ENCODE measurements around the gene ARHGAP5.

Gene ARHGAP5

DNA sequence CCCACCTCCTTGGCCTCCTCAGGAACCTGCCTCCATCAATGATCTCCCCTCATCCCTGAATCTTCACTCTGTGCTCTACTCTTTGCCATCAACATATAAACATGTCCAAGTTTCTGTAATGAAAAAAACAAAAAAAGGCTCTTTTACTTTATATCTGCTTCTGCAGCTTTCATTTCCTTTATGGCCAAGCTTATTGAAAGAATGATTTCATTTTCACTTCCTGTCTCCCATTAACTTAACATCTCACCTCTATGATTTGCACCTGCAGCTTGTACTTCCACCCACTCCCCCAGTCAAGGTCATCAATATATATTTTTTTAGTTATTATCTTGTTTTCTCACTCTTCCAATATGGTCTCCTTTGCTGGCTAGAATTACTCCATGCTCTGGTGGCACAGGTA, 109.1 kb downstream of the ARHGAP5 start:
- Histone ChIP-seq H3K27me3 (ENCODE audit: insufficient read depth, low read length) (no peaks in the 10 kb centered on the region), H3K4me3 (ENCODE audit: low read length) (no peak overlapping the region), H3K9ac (ENCODE audit: low read depth, low read length) (no peak overlapping the region), H3K9me3 (ENCODE audit: insufficient read depth, low read depth, low read length) (peaks cover 14% of the 10 kb centered on the region), H3K36me3 (ENCODE audit: insufficient read depth, low read length) (no peaks in the 10 kb centered on the region), H3K27ac (ENCODE audit: low read depth, low read length) (no peak overlapping the region), H3K4me1 (ENCODE audit: insufficient read depth, low read length) (no peaks in the 10 kb centered on the region)

DNA sequence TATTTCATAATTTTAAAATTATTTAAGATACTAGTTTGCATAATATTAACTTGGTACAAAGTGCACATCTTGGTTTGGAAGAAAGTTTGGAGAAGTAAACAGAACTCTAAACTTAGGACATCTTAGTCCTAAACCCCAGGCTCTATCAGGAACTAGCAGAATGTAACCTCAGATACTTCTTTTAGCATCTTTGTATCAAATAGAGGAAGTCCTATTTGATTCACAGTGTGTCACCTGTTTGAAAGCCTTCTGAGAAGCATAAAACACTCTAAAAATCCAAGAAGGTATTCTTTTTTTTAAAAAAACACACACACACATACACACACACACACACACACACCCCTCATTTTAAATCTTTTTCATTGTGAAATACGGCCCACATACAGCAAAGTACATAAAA, 112.7 kb downstream of the ARHGAP5 start:
- Histone ChIP-seq H3K27ac (ENCODE audit: low read depth, low read length) (no peak overlapping the region), H3K9ac (ENCODE audit: low read depth, low read length) (no peak overlapping the region)
- WGBS = 85% methylated on average over 1 of the region's 1 CpG

DNA sequence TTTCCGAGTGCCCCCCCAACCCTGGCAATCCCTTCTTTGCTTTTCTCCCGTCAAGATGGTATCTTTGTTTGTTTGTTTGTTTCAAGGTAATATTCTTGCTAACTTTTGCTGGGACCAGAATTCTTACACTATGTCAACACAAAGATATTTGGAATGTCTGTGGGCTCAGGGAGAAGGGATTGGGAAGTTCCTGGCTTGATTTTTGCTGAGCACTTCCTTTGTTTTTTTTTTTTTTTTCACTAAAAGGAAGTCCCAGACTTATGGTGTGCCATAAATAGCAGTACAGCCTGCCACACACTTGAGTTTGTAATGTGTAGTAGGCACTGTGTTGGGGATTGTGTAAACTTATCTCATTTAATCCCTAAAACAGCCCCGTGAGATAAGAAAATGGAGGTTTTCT, 113.6 kb downstream of the ARHGAP5 start:
- H3K4me1 ChIP-seq (ENCODE audit: insufficient read depth, low read length) = no peaks in the 10 kb centered on the region
- no peaks in the 10 kb centered on the region for H3K9me3 ChIP-seq (ENCODE audit: insufficient read depth, low read depth, low read length)
- H3K27ac ChIP-seq (ENCODE audit: low read depth, low read length) = no peak overlapping the region
- 89% methylated on average over 2 of the region's 3 CpGs for WGBS
- H3K27me3 ChIP-seq (ENCODE audit: insufficient read depth, low read length) = no peaks in the 10 kb centered on the region
- no peaks in the 10 kb centered on the region for H3K36me3 ChIP-seq (ENCODE audit: insufficient read depth, low read length)
- H3K9ac ChIP-seq (ENCODE audit: low read depth, low read length) = no peak overlapping the region
- H3K4me3 ChIP-seq (ENCODE audit: low read length) = no peak overlapping the region

More for the DNA sequence above, 112.7 kb downstream of the ARHGAP5 start:
- Histone ChIP-seq H3K27me3 (ENCODE audit: insufficient read depth, low read length) (no peaks in the 10 kb centered on the region), H3K36me3 (ENCODE audit: insufficient read depth, low read length) (no peaks in the 10 kb centered on the region), H3K4me3 (ENCODE audit: low read length) (no peak overlapping the region), H3K9me3 (ENCODE audit: insufficient read depth, low read depth, low read length) (peaks cover 8% of the 10 kb centered on the region; the same call in 1 of the 2 replicates), H3K4me1 (ENCODE audit: insufficient read depth, low read length) (no peaks in the 10 kb centered on the region)

DNA sequence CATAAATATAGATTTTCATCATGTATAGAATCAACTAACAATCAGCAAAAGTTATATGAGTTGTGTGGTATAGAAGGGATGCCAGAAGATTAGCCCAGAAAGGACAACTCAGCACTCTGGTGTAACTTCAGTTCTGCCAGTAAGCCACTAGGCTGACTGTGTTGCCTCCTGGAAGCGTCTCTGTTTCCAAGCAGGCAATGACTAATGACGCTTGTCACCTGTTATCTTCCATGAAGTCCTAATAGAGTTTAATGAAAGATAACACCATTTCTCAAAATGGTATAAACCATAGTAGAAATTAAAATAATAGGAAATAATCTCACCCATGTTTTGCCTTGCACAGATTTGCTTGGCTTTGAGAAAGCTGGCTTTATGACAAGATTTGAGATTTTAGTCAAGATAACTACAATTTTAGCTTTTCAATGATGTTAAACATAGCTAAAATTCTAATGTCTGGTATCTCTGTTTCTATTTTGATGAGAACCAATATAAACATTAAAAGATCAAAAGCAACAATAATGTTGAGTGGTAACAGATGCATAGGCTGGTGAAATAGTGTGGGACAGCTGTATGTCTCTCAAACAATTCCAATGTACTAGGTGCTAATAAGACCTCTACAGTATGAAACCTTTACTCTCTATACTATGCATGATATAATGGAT, 115.7 kb downstream of the ARHGAP5 start:
- WGBS = 82% methylated on average over 2 of the region's 2 CpGs
- Histone ChIP-seq H3K36me3 (ENCODE audit: insufficient read depth, low read length) (no peaks in the 10 kb centered on the region), H3K4me1 (ENCODE audit: insufficient read depth, low read length) (no peaks in the 10 kb centered on the region), H3K9me3 (ENCODE audit: insufficient read depth, low read depth, low read length) (no peaks in the 10 kb centered on the region), H3K27me3 (ENCODE audit: insufficient read depth, low read length) (no peaks in the 10 kb centered on the region), H3K27ac (ENCODE audit: low read depth, low read length) (no peak overlapping the region), H3K4me3 (ENCODE audit: low read length) (no peak overlapping the region), H3K9ac (ENCODE audit: low read depth, low read length) (no peak overlapping the region)

DNA sequence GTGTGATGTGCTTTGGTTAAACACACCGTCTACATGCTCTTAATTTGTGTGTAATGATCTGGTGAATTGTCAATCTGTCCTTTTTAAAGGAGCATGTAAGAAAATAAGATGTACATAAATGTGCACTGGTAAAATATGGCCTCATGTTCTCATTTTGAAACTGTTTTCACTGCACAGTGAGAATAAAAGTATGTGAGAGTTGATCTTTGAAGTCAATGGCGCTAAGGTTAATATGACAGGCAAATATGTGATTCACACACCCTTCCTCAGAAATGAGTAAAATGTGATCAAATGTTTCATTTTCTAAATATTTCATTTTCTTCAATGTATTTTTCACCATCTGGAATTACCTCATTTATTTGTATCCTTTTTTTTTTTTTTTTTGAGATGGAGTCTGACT, 116.4 kb downstream of the ARHGAP5 start:
- WGBS = 96% methylated on average over 2 of the region's 2 CpGs
- Histone ChIP-seq H3K4me1 (ENCODE audit: insufficient read depth, low read length) (no peaks in the 10 kb centered on the region), H3K27me3 (ENCODE audit: insufficient read depth, low read length) (no peaks in the 10 kb centered on the region), H3K9me3 (ENCODE audit: insufficient read depth, low read depth, low read length) (no peaks in the 10 kb centered on the region), H3K27ac (ENCODE audit: low read depth, low read length) (no peak overlapping the region), H3K36me3 (ENCODE audit: insufficient read depth, low read length) (no peaks in the 10 kb centered on the region), H3K4me3 (ENCODE audit: low read length) (no peak overlapping the region), H3K9ac (ENCODE audit: low read depth, low read length) (no peak overlapping the region)

DNA sequence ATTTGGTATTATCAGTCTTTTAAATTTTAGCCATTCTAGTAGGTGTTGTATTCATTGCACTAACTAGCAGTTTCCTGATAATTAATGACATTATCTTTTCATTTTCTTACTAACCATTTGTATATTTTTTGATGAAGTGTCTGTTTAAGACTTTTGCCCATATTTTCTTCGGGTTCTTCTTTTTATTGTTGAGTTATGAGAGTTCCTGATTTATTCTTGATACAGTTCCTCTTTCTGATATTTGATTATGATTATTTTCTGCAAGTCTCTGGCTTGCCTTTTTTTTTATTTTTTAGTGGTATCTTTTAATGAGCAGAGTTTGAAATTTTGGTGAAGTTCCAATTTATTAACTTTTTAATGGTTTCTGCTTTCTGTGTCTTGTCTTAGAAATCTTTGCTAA, 118.5 kb downstream of the ARHGAP5 start:
- H3K4me3 ChIP-seq (ENCODE audit: low read length) = no peak overlapping the region
- H3K9ac ChIP-seq (ENCODE audit: low read depth, low read length) = no peak overlapping the region
- H3K9me3 ChIP-seq (ENCODE audit: insufficient read depth, low read depth, low read length) = no peaks in the 10 kb centered on the region
- peaks cover 9% of the 10 kb centered on the region; the same call in 1 of the 2 replicates for H3K27me3 ChIP-seq (ENCODE audit: insufficient read depth, low read length)
- no peak overlapping the region for H3K27ac ChIP-seq (ENCODE audit: low read depth, low read length)
- H3K4me1 ChIP-seq (ENCODE audit: insufficient read depth, low read length) = no peaks in the 10 kb centered on the region
- H3K36me3 ChIP-seq (ENCODE audit: insufficient read depth, low read length) = no peaks in the 10 kb centered on the region
- WGBS = 86% methylated on average over 1 of the region's 1 CpG

DNA sequence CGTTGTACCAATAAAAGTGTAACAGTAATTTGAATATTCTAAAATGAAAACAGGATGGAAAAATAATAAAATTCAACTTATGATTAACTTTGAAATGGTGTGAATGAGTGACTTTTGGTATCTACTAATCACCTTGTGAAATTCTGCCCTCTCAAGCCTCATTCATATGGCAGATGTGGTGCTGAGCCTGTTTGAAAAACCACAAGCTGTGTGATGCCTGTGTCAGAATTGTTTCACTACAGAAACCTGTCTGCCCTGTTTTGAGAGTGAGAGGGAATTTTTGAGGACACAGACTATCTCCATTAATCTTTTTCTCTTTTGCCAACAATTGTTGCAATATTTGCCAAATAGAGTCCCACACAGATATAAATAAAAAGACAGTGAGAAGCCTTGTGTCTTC, 120.8 kb downstream of the ARHGAP5 start:
- WGBS = 89% methylated on average over 1 of the region's 1 CpG
- H3K36me3 ChIP-seq (ENCODE audit: insufficient read depth, low read length) = no peaks in the 10 kb centered on the region

DNA sequence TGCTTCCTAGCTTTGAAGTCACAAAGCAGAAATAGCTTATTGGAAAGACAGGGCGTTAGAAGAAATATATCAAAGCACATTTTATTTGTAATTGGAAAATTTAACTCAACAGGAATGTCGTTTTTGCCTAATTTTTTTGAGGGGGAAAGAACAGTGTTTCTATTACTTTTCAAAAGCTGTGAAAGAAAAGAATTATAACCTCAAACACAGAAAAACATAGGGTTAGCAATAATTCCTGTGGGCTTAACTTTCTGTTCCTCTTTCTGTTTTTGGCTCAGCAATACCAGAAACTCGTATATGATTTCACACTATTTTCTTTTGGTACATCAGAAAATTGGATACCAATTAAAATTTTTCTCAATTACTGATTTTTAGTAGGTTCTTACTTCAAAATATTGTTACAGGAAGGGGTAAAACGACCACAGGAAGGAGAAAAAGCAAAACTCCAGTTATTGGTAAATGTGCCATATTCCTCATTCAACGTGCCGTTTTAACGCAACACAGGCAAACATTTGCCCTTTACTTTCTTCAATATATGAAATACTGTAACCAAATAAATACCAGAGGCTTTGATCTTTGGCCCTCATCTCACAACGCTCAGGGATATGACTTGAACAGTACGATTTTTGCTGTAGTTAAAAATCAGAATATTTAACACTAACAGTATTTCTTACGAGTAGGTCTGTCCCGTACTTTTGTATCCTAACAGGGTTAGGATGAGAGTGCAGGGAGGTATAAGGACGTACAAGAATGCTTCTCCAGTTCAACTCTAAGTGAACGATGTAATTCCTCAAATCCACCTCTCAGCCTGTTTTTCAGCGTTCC, 123.5 kb downstream of the ARHGAP5 start:
- Histone ChIP-seq H3K9ac (ENCODE audit: low read depth, low read length) (peak overlapping the region; percentile 32), H3K27ac (ENCODE audit: low read depth, low read length) (no peak overlapping the region)
- whole genome bisulfite sequencing = 21% methylated on average over 10 of the region's 14 CpGs

More for the DNA sequence above, 120.8 kb downstream of the ARHGAP5 start:
- no peaks in the 10 kb centered on the region for H3K9me3 ChIP-seq (ENCODE audit: insufficient read depth, low read depth, low read length)
- H3K27me3 ChIP-seq (ENCODE audit: insufficient read depth, low read length) = peaks cover 18% of the 10 kb centered on the region; the same call in 1 of the 2 replicates
- no peak overlapping the region for H3K27ac ChIP-seq (ENCODE audit: low read depth, low read length)
- no peak overlapping the region for H3K4me3 ChIP-seq (ENCODE audit: low read length)
- H3K4me1 ChIP-seq (ENCODE audit: insufficient read depth, low read length) = no peaks in the 10 kb centered on the region
- no peak overlapping the region for H3K9ac ChIP-seq (ENCODE audit: low read depth, low read length)

DNA sequence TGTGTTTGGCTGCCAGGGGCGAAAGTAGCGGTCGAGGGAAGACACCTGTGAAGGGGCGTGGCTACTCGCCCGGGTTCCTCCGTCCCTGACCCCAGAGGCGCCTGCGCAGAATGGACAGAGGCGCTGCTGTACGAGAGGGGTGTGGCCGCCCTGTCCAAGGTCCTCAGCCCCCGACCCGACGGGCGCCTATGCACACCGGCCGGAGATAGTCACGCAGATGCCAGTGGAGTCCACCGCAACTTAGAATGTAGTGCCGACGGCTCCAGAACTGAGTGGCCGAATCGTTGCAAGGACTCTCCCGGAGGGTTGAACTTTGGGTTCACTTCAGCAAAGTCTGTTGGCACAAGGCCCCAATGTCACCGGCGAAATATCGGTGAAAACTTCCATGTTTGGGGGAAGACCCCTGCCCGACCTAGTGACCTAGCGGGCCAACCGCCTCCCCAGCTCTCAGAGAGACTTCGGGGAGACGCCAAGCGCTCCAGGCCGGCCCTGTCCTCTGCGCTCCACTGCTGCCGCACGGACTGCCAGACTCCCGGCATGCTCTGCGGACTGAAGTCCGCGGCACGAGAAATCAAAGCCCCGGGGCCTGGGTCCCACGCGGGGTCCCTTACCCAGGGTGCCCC, 124.2 kb downstream of the ARHGAP5 start:
- H3K36me3 ChIP-seq (ENCODE audit: insufficient read depth, low read length) = no peaks in the 10 kb centered on the region
- H3K27ac ChIP-seq (ENCODE audit: low read depth, low read length) = peak overlapping the region; percentile 72
- WGBS = under 1% methylated on average over 46 of the region's 46 CpGs
- H3K4me3 ChIP-seq (ENCODE audit: low read length) = peak overlapping the region; percentile 94
- H3K9ac ChIP-seq (ENCODE audit: low read depth, low read length) = peak overlapping the region; percentile 73
- H3K27me3 ChIP-seq (ENCODE audit: insufficient read depth, low read length) = peaks cover 25% of the 10 kb centered on the region; the same call in 1 of the 2 replicates
- no peaks in the 10 kb centered on the region for H3K9me3 ChIP-seq (ENCODE audit: insufficient read depth, low read depth, low read length)
- H3K4me1 ChIP-seq (ENCODE audit: insufficient read depth, low read length) = 0 out of 2 replicates have a peak, but pooled peaks cover 3% of the 10 kb centered on the region

More for the DNA sequence above, 123.5 kb downstream of the ARHGAP5 start:
- Histone ChIP-seq H3K36me3 (ENCODE audit: insufficient read depth, low read length) (no peaks in the 10 kb centered on the region), H3K27me3 (ENCODE audit: insufficient read depth, low read length) (peaks cover 25% of the 10 kb centered on the region; the same call in 1 of the 2 replicates), H3K9me3 (ENCODE audit: insufficient read depth, low read depth, low read length) (no peaks in the 10 kb centered on the region), H3K4me1 (ENCODE audit: insufficient read depth, low read length) (0 out of 2 replicates have a peak, but pooled peaks cover 3% of the 10 kb centered on the region), H3K4me3 (ENCODE audit: low read length) (peak overlapping the region; percentile 94)

DNA sequence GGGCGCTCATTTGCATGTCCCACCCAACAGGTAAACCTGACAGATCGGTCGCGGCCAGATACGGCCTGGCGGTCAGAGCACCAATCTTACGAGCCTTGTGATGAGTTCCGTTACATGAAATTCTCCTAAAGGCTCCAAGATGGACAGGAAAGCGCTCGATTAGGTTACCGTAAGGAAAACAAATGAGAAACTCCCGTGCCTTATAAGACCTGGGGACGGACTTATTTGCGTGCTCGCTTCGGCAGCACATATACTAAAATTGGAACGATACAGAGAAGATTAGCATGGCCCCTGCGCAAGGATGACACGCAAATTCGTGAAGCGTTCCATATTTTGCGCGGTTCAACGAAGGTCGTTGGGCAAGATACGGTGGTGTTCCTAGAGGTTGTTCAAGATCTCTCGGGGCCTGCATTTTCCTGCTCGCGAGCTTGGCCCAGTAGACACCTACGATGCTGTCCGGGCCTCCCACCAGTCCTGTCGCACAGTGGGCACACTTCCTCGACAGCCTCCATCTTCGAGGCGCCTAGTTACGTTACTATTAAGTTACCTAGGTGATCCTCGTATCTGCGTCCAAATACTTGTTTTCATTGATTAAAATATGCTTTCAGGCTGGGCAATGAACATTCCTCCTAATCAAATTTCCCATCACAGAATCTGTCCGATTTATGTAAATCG, 124.8 kb downstream of the ARHGAP5 start, which contains the start of gene RNU6-7:
TSS of gene RNU6-7 (plus strand) at position 230 of the 675 bp plus-strand sequence.
- H3K27ac ChIP-seq (ENCODE audit: low read depth, low read length) = peak within 1 kb of the TSS; percentile 72
- H3K4me3 ChIP-seq (ENCODE audit: low read length) = peak within 1 kb of the TSS; percentile 94
- H3K36me3 ChIP-seq (ENCODE audit: insufficient read depth, low read length) = no peaks in the 10 kb centered on the region
- 1% methylated on average over 40 of the region's 40 CpGs for WGBS
- H3K9ac ChIP-seq (ENCODE audit: low read depth, low read length) = peak within 1 kb of the TSS; percentile 88
- H3K9me3 ChIP-seq (ENCODE audit: insufficient read depth, low read depth, low read length) = no peaks in the 10 kb centered on the region
- H3K27me3 ChIP-seq (ENCODE audit: insufficient read depth, low read length) = peaks cover 25% of the 10 kb centered on the region; the same call in 1 of the 2 replicates
- H3K4me1 ChIP-seq (ENCODE audit: insufficient read depth, low read length) = 0 out of 2 replicates have a peak, but pooled peaks cover 3% of the 10 kb centered on the region
